ENCODE data around the gene CD58.

DNA sequence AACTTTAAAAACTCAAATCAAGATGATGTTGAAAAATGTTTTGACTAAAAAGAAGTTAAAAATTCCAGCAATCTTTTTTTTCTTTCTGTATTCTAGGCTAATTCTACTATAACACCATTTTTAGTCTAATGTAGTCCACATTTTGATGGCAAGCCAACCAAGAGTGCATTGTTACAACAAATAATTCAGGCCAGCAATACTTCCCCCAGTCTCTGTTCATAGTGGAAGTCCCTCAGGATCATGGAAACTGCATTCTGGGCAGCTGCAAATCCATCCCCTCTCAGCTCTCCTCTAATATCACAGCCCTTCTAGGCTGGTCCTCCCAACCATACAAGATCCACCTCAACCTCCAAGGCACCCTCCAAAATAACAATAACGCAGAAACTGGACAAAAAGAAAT lies 7.8 kb upstream of the CD58 start:
- TF ChIP-seq, protein P1, sequence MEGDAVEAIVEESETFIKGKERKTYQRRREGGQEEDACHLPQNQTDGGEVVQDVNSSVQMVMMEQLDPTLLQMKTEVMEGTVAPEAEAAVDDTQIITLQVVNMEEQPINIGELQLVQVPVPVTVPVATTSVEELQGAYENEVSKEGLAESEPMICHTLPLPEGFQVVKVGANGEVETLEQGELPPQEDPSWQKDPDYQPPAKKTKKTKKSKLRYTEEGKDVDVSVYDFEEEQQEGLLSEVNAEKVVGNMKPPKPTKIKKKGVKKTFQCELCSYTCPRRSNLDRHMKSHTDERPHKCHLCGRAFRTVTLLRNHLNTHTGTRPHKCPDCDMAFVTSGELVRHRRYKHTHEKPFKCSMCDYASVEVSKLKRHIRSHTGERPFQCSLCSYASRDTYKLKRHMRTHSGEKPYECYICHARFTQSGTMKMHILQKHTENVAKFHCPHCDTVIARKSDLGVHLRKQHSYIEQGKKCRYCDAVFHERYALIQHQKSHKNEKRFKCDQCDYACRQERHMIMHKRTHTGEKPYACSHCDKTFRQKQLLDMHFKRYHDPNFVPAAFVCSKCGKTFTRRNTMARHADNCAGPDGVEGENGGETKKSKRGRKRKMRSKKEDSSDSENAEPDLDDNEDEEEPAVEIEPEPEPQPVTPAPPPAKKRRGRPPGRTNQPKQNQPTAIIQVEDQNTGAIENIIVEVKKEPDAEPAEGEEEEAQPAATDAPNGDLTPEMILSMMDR (conservative IDR thresholded peaks at IDR 0.05), result no peak
- TF ChIP-seq EZH2 (IDR thresholded peaks at IDR 0.05; ENCODE audit: low read depth), result no peak
